ENCODE data around the gene TTC39A.

- TF ChIP-seq, protein P1, sequence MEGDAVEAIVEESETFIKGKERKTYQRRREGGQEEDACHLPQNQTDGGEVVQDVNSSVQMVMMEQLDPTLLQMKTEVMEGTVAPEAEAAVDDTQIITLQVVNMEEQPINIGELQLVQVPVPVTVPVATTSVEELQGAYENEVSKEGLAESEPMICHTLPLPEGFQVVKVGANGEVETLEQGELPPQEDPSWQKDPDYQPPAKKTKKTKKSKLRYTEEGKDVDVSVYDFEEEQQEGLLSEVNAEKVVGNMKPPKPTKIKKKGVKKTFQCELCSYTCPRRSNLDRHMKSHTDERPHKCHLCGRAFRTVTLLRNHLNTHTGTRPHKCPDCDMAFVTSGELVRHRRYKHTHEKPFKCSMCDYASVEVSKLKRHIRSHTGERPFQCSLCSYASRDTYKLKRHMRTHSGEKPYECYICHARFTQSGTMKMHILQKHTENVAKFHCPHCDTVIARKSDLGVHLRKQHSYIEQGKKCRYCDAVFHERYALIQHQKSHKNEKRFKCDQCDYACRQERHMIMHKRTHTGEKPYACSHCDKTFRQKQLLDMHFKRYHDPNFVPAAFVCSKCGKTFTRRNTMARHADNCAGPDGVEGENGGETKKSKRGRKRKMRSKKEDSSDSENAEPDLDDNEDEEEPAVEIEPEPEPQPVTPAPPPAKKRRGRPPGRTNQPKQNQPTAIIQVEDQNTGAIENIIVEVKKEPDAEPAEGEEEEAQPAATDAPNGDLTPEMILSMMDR (IDR thresholded peaks at IDR 0.05): no peak
- TF ChIP-seq TCF7L2 (IDR thresholded peaks at IDR 0.05; ENCODE audit: low read depth, low read length) (no peak), POLR2AphosphoS5 (IDR thresholded peaks at IDR 0.05; ENCODE audit: low read depth, low read length) (no peak)
- TF ChIP-seq, protein P2, sequence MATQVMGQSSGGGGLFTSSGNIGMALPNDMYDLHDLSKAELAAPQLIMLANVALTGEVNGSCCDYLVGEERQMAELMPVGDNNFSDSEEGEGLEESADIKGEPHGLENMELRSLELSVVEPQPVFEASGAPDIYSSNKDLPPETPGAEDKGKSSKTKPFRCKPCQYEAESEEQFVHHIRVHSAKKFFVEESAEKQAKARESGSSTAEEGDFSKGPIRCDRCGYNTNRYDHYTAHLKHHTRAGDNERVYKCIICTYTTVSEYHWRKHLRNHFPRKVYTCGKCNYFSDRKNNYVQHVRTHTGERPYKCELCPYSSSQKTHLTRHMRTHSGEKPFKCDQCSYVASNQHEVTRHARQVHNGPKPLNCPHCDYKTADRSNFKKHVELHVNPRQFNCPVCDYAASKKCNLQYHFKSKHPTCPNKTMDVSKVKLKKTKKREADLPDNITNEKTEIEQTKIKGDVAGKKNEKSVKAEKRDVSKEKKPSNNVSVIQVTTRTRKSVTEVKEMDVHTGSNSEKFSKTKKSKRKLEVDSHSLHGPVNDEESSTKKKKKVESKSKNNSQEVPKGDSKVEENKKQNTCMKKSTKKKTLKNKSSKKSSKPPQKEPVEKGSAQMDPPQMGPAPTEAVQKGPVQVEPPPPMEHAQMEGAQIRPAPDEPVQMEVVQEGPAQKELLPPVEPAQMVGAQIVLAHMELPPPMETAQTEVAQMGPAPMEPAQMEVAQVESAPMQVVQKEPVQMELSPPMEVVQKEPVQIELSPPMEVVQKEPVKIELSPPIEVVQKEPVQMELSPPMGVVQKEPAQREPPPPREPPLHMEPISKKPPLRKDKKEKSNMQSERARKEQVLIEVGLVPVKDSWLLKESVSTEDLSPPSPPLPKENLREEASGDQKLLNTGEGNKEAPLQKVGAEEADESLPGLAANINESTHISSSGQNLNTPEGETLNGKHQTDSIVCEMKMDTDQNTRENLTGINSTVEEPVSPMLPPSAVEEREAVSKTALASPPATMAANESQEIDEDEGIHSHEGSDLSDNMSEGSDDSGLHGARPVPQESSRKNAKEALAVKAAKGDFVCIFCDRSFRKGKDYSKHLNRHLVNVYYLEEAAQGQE (IDR thresholded peaks at IDR 0.05; ENCODE audit: insufficient read depth in 1 of 2, low read depth in 2 of 2, low read length in 1 of 2): no peak
Measured at GRCh38 chr1:51304360-51304759, 26.0 kb downstream of the TTC39A start.

Measured in Panc1 (cell line).